Kidney (tissue), 14 donors: Measurements from ENCODE around the gene KDM6B. TPM values are rescaled to one million over a fixed set of nuclear protein-coding genes. Genes with fewer than 3 reads are reported as not detected.
A peak's percentile ranks its signal among the peaks of the same experiment; 100 is the strongest.

ENCODE experiments used
- DNase-seq, 5 donors: peaks; one replicate each; pipeline ENCODE4 v3.0.0-alpha.2; 2013 to 2020
- FAIRE-seq: peaks from 2 replicates; lab custom pipeline; 2012; peaks lifted over from hg19 to GRCh38; lab: Jason Lieb, UNC
- H3K27ac ChIP-seq, 2 donors: one replicate each; pipeline ENCODE4 v1.7.0; 2013; ENCODE audit warnings: low read depth in 2 of 2, low read length in 2 of 2, inconsistent platforms in 1 of 2
- H3K27me3 ChIP-seq: one replicate; pipeline ENCODE4 v1.7.1; 2013; ENCODE audit warnings: low read length, inconsistent platforms; ENCODE audit not compliant: control insufficient read depth, insufficient read depth
- H3K36me3 ChIP-seq, 3 donors: one replicate each; pipeline versions ENCODE4 v1.7.0 to v1.7.1; 2013; ENCODE audit warnings: low read length in 3 of 3, control low read depth in 1 of 3, inconsistent platforms in 1 of 3; ENCODE audit not compliant: insufficient read depth in 3 of 3, control insufficient read depth in 2 of 3
- H3K4me1 ChIP-seq, 3 donors: one replicate each; pipeline versions ENCODE4 v1.7.0 to v1.7.1; 2013; ENCODE audit warnings: low read length in 3 of 3, inconsistent platforms in 1 of 3, low read depth in 1 of 3; ENCODE audit not compliant: control insufficient read depth in 2 of 3, insufficient read depth in 2 of 3
- H3K4me3 ChIP-seq, 3 donors: one replicate each; pipeline versions ENCODE4 v1.7.0 to v1.8.1; 2013; ENCODE audit warnings: low read length in 3 of 3, control low read depth in 1 of 3, inconsistent platforms in 1 of 3
- H3K9ac ChIP-seq, 3 donors: one replicate each; pipeline versions ENCODE4 v1.7.0 to v1.7.1; 2013; ENCODE audit warnings: low read length in 3 of 3, control low read depth in 1 of 3, inconsistent platforms in 1 of 3
- H3K9me3 ChIP-seq, 3 donors: one replicate each; pipeline versions ENCODE4 v1.7.0 to v1.7.1; 2013; ENCODE audit warnings: low read length in 3 of 3, control low read depth in 1 of 3, inconsistent platforms in 1 of 3; ENCODE audit not compliant: control insufficient read depth in 2 of 3, insufficient read depth in 1 of 3
- CTCF ChIP-seq: IDR thresholded peaks from 3 replicates; pipeline ENCODE4 v1.5.1; 2012; ENCODE audit warnings: mild to moderate bottlenecking, moderate library complexity, borderline replicate concordance; ENCODE audit not compliant: insufficient read depth; ENCODE audit errors: extremely low read depth
- intact Hi-C: fragments of 100-400 bp; cut with DNase I; formaldehyde crosslinking; loops from one replicate; pipeline ENCODE4 v1.11.1; 2022
- polyA plus RNA-seq: library from polyadenylated mRNA; stranded (reverse); fragments of 350-450 nt; fragmentation: Illumina TruSeq; extraction: RNeasy Lipid Tissue Mini Kit (QIAGEN cat#74804); gene quantifications from one replicate; pipeline ENCODE4 v1.2.3, GENCODE V29; 2014; ENCODE audit warnings: low read depth, low replicate concordance; ENCODE audit not compliant: insufficient read depth
- total RNA-seq: library from RNA; stranded (reverse); fragmentation: NEBNext Ultra II Directional; extraction: Animal tissue kit (Norgen Biotek cat#: 25700); gene quantifications from one replicate; pipeline ENCODE4 v1.2.1, GENCODE V29; 2021
- donor health status: control.
- donor health status: control.
- donor health status: control.
- donor health status: control.
- donor health status: control.
- donor health status: DM: yes; HTN: yes; CAD: no.
- donor health status: Normal renal cell carcinoma (clear cell type).

The KDM6B gene
- total and polyA plus RNA-seq, 2 donors from 2014 or later: 3.9 to 32.3 TPM

DNA sequence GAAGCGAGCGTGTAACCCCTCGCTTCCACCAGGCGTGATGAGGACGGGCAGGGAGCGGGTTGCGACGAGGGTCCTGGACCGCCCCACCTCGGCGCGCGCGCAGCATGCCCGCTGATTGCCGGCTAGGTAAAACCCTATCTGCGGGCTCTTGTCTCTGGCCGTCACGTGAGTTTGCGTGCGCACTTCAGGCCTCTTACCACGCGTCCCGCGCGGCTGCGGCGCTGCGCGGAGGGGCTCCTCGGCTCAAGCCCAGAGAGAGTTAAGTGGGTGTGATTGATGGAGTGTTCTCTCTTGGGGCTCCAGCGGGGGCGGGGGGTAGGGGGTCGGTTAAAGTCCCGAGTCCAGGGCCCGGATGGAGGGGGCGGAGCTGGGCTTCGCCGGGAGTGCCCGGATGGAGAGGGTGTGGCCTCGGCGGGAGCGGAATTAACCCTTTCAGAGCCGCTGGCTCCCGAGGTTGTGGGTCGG is 7.9 kb downstream of the KDM6B start:
- no peak for TF ChIP-seq CTCF
- Histone ChIP-seq H3K27me3 (no peaks in the 10 kb centered on the region), H3K27ac (peak overlapping the region; percentile 97 to 99), H3K9ac (peak overlapping the region; percentile 69 to 99 (median 71)), H3K9me3 (no peaks in the 10 kb centered on the region), H3K4me3 (peak overlapping the region; percentile 75 to 94 (median 82)), H3K36me3 (peaks cover 0 to 12% (median 3%) of the 10 kb centered on the region in 3 donors), H3K4me1 (peaks cover 7 to 43% (median 20%) of the 10 kb centered on the region in 3 donors)
- intact Hi-C loops: no loop called here
- FAIRE-seq: no peak
- peak; percentile 96 to 98 (median 97) for DNase-seq

- intact Hi-C loops: no loop called here
- peak overlapping the region; percentile 75 to 94 (median 82) for H3K4me3 ChIP-seq
- H3K27ac ChIP-seq: peak overlapping the region; percentile 97 to 99
- H3K27me3 ChIP-seq: no peaks in the 10 kb centered on the region
- H3K36me3 ChIP-seq: peaks cover 0 to 12% (median 3%) of the 10 kb centered on the region in 3 donors
- FAIRE-seq (no peak), DNase-seq (peak in 3 of 5 donors; percentile 47 to 93 (median 79))
- TF ChIP-seq CTCF: no peak
- H3K4me1 ChIP-seq: peaks cover 7 to 36% (median 17%) of the 10 kb centered on the region in 3 donors
- no peaks in the 10 kb centered on the region for H3K9me3 ChIP-seq
- H3K9ac ChIP-seq: peak overlapping the region; percentile 69 to 99 (median 71)
These were observed 8.6 kb downstream of the KDM6B start for GRCh38 chr17:7842380-7843256.

GRCh38 chr17:7843257-7843535 is 9.2 kb downstream of the KDM6B start:
- Histone ChIP-seq H3K27ac (peak overlapping the region; percentile 97 to 99), H3K4me3 (peak overlapping the region; percentile 75 to 94 (median 82)), H3K36me3 (peaks cover 0 to 12% (median 3%) of the 10 kb centered on the region in 3 donors), H3K9me3 (no peaks in the 10 kb centered on the region), H3K4me1 (peaks cover 7 to 36% (median 17%) of the 10 kb centered on the region in 3 donors), H3K27me3 (no peaks in the 10 kb centered on the region), H3K9ac (peak overlapping the region; percentile 68 to 99 (median 69))
- FAIRE-seq (no peak), DNase-seq (peak in 1 of 5 donors; percentile 76)
- no peak for TF ChIP-seq CTCF
- intact Hi-C loops: no loop called here
